ENCODE data around the gene C1RL. TPM values are rescaled to one million over a fixed set of nuclear protein-coding genes. Genes with fewer than 3 reads are reported as not detected.

Gene C1RL
- polyA plus RNA-seq, 12 donors, result 8.6 to 38.7 (median 12.8) TPM; not detected in 1

DNA sequence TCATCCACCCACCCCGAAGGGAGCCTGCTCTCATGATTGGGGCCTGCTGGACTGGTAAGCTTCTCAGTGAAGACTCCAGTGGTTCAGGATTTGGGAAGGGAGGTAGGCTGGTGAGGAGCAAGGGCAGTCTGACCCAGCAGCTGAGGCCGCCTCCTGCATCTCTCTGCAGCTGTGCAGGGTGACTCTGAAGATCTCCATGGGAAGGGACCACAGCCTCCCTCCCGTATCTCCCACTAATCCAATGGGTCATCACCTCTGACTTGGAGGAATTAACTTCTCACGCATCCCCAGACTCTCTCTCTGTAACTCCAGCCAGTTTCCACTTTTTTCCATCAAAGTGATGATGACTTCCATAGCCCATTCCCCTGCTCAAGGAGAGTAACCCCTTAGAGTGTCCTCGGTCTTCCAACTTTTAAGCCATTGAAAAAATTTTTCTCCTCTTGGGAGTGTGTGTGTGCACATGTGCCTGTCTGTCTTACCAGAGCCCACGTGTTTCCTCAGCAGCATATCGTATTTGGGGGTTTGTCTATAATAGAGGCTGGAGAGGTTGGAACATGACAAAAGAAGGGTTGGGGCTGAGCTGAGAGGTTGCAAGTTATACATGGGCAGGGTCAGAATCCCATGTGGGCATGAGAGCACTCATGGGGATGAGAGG is 32.5 kb upstream of the C1RL start:
- DNase-seq, result no peak

- no peak for DNase-seq
These were observed 30.2 kb upstream of the C1RL start for GRCh38 chr12:7139200-7139599.

DNA sequence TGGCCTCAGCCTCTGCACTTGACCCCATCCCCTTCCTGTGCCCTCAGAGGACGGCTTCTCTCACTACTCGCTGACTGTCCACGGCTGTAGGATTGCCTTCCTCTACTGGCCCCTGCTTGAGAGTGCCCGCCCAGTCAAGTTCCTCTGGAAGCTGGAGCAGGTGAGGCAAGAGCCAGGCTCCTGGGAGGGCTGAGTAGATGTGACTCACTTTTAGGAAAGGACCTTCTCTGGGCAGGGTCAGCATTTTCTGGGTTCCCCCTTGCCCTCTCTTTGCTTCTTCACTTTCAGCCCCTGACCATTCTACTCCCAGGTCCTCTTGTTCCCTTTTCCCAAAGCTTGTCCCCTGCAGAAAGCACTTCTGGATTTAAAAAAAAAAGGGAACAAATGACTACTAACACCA is 28.9 kb upstream of the C1RL start:
- no peak for DNase-seq

DNA sequence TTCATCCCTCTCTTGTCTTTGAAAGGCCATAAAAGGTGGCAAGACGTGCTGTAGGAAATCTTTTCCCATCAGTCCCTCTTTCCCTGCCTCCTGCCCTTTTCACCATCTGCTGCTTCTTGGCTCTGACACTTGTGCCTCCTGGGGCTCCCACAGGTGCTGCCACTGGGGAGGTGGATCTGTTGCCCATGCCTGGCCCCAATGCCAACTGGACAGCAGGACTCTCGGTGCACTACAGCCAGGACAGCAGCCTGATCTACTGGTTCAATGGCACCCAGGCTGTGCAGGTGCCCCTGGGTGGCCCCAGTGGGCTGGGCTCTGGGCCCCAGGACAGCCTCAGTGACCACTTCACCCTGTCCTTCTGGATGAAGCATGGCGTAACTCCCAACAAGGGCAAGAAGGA is 27.7 kb upstream of the C1RL start:
- no peak for DNase-seq

GRCh38 chr12:7136071-7136470 is 27.1 kb upstream of the C1RL start:
- DNase-seq, result no peak

DNA sequence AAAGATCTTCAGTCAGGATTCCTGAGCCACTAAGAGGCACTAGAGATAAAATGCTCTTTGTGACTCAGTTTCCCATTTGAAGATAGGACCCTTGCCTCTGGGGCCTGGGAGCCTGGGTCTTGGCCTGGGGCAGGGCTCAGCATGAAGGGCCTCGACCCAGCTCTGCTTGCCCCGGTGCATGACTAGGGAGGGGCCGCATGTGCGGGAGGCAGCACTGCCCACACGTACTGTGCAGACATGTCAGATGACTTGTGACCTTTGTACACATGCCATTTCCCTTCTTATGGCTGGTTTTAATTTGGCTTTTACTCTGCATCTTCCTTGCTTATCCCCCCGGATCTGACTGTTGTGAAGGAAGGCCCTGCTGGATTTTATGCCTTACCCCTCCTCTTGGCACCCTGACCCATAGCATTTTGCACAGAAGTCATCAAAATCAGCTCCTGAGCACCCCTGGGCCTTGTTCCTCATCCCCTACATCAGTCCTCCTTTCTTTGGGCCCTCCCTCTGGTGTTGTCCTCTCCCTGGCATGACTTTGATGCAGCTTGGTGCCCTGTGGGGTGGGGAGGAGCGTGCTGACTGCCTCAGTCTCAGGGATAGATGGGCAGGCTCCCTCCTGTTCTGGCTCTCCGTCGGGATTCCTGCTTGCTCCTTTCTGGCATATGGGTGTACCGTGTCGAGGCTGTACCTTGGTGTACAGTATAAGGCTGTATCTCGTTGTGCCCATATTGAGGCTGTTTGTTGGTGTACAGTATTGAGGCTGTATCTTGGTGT is 25.6 kb upstream of the C1RL start:
- DNase-seq, result no peak

- DNase-seq, result no peak
These were observed 22.5 kb upstream of the C1RL start for GRCh38 chr12:7131502-7131866.

GRCh38 chr12:7130701-7131501 is 21.9 kb upstream of the C1RL start:
- DNase-seq, result no peak

GRCh38 chr12:7129872-7130691 is 21.1 kb upstream of the C1RL start, which contains the start of gene CLSTN3:
TSS of gene CLSTN3 (plus strand) at chr12:7130371. CDS start at chr12:7130649, 278 bp downstream.
- DNase-seq, result peak; percentile 86

- no peak for DNase-seq
These were observed 20.4 kb upstream of the C1RL start for GRCh38 chr12:7129287-7129871.

- DNase-seq, result no peak
These were observed 19.8 kb upstream of the C1RL start, which contains the start of gene RBP5 for GRCh38 chr12:7128681-7129286. TSS of gene RBP5 (minus strand) at chr12:7128889. CDS start at chr12:7128775, 114 bp downstream.

- DNase-seq, result no peak
These were observed 19.1 kb upstream of the C1RL start for GRCh38 chr12:7127916-7128626.

GRCh38 chr12:7125632-7126227 is 16.7 kb upstream of the C1RL start:
- DNase-seq, result no peak

- DNase-seq, result no peak
These were observed 14.9 kb upstream of the C1RL start for GRCh38 chr12:7123806-7124522.

GRCh38 chr12:7122811-7123769 is 14.1 kb upstream of the C1RL start:
- DNase-seq, result peak; percentile 64

GRCh38 chr12:7121324-7121723 is 12.3 kb upstream of the C1RL start:
- no peak for DNase-seq

DNA sequence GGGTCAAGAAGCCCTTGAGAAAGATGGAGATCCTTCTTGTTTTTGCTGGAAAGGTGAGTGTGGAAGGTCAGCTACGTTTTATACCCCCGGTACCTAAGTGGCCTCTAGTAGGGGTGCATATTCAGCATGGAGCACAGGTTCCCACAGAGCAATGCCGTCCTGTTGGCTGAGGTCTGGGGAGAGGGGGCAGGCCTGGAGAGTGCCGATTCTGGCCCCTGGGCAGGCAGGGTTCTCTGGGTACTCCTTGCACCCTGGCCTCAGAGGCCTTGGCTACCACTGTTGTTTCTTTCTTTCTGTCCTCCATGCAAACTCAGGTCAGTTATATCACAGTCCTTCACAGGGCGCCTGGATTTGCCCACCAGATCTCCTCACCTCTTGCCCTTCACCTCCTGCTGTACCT is 11.2 kb upstream of the C1RL start:
- no peak for DNase-seq

GRCh38 chr12:7118881-7119280 is 9.9 kb upstream of the C1RL start:
- no peak for DNase-seq
